Adrenal gland (tissue), 5 donors: ENCODE results near the gene AHSP.

Experiments used
- POLR2A ChIP-seq, 2 donors: fragments of 450-650 bp; IDR thresholded peaks; one replicate each; pipeline ENCODE4 v1.6.1; 2017; ENCODE audit warnings: antibody characterized with exemption in 2 of 2, mild to moderate bottlenecking in 2 of 2, moderate library complexity in 1 of 2
- TF ChIP-seq, protein P1 (sequence below), 6 experiments: fragments of 450-650 bp in 4 of 6; fragments of 200-600 bp in 2 of 6; sonication (generic) in 1 of 6; IDR thresholded peaks; 1 replicate in 5 of 6; 2 replicates in 1 of 6; pipeline versions ENCODE4 v1.5.1 to v1.8.0; 2016 to 2021; ENCODE audit warnings: antibody characterized with exemption in 6 of 6, mild to moderate bottlenecking in 2 of 6, moderate library complexity in 1 of 6
- donor health status: DM: no; HTN: no; CAD: no.

DNA sequence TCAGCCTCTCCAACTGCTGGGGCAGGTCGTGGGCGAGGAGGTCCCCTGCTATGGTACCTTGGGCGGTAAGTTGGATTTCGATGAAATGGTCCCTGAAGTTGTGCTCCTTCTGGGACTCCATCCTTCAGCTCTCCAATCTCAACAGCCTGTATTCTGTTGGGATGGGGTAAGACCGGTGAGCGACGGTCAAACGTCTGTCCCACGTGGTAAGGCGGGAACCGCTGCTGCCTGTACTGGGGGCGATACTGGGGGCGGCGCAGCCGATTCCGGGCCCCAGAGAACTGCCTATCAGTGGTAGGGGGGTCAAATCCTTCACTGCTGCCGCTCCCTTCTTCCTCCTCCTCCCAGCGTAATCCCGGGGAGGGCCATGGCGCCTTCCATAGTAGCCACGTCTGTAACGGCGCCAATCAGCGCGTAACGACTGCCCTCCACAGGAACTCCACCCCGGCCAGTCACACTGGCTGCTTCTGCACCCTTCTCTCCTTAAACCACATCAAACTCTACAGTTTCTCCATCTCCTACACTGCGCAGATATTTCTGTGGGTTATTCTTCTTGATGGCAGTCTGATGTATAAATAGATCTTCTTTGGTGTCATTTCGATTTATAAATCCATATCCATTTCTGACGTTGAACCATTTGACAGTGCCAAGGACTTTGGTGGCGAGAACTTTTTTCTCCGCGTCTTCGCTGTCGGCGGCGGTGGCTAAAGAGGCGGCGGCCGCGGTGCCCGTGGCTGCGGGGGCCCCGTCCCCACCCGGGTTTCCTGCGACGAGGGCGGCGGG, 41.1 kb downstream of the AHSP start:
- TF ChIP-seq, protein P1, sequence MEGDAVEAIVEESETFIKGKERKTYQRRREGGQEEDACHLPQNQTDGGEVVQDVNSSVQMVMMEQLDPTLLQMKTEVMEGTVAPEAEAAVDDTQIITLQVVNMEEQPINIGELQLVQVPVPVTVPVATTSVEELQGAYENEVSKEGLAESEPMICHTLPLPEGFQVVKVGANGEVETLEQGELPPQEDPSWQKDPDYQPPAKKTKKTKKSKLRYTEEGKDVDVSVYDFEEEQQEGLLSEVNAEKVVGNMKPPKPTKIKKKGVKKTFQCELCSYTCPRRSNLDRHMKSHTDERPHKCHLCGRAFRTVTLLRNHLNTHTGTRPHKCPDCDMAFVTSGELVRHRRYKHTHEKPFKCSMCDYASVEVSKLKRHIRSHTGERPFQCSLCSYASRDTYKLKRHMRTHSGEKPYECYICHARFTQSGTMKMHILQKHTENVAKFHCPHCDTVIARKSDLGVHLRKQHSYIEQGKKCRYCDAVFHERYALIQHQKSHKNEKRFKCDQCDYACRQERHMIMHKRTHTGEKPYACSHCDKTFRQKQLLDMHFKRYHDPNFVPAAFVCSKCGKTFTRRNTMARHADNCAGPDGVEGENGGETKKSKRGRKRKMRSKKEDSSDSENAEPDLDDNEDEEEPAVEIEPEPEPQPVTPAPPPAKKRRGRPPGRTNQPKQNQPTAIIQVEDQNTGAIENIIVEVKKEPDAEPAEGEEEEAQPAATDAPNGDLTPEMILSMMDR (IDR thresholded peaks at IDR 0.05): no peak
- no peak for TF ChIP-seq POLR2A (IDR thresholded peaks at IDR 0.05)
